ENCODE data around the gene SPEM1. TPM values are rescaled to one million over a fixed set of nuclear protein-coding genes. Genes with fewer than 3 reads are reported as not detected.

SPEM1 gene
- total and polyA plus RNA-seq, 5 experiments from 2014 or later = not detected

DNA sequence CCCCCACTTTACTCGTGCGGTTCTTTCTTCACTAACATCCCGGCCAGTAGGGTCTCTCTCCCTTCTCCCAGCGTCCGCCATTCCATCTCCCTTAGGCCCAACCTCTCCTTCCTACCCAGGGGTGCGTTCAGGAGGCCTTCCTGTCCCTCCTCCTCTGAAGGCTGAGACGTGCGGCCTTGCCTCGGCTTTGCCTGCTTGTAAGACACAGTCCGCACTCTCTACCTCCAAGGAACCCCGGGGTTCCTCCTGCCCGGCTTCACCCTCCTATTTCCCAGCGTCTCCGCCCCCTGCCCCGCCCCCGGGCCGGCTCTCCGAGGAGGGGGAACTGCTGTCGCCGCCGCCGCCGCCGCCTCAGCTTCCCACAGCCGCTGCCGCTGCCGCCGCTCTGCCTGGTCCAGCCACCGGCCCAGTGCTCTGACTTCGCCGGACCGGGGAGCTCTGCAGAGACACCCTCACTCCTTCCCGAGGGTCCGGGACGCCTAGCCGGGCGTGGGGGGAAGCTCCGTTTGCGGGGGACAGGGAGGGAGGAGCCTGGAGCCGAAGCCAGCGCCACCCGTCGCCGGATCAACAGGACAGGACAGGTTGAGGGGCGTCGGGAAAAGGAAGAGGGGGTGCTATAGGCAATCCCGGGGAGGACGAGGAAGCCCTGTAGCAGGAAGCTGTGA is 18.0 kb downstream of the SPEM1 start:
- peaks cover 8 to 47% (median 24%) of the 10 kb centered on the region in 5 donors for H3K27me3 Mint-ChIP-seq
- DNase-seq (peak in 9 of 10 donors; percentile 34 to 75 (median 54)), ATAC-seq (no peak)
- POLR2A ChIA-PET = interaction anchor here (0.5 to 8.3 kb wide), 16 partner anchors 10 to 249 kb away, joined by 3 to 133 read pairs (median 4); partner anchors contain the start of genes ACAP1, PLSCR3, POLR2A and SLC35G6
- H3K4me3 Mint-ChIP-seq = peak overlapping the region; percentile 71 to 95 (median 84)
- peak overlapping the region in 9 of 10 donors; percentile 22 to 88 (median 82) for H3K27ac Mint-ChIP-seq
- H3K9me3 Mint-ChIP-seq = no peaks in the 10 kb centered on the region
- H3K4me1 Mint-ChIP-seq = peaks cover 22 to 51% (median 43%) of the 10 kb centered on the region in 4 donors
- H3K36me3 Mint-ChIP-seq = no peaks in the 10 kb centered on the region

DNA sequence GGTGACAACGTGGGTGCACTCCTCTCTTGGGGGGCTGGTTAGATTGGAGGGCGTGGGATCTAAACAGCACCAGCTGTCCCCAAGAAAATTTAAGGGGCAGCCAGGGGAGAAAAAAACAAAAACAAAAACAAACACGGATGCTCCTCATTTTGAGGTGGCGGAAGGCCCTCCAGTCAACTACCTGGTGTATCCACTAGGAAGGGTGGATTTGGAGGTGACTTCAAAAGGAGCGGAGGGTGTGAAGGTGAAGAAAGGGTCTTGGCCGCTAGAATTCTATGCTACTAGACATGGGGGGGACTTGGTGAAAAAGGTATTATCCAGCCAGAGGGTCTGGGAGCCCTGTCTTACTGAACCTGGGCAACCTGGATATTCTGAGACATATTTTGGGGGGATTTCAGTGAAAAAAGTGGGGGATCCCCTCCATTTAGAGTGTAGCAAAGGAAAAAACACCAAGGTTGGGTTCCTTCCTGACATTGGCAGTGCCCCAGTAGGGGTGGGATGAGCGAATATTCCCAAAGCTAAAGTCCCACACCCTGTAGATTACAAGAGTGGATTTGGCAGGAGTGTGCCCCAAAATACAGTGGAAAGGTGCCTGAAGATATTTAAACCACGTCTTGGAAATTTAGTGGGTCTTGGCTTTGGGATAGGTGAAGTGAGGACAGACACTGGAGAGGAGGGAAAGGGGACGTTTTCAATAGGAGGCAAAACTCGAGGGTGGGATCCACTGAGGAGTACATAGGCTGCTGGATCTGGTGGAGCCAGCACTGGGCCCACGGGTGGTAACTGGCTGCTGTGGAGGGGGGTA is 18.7 kb downstream of the SPEM1 start:
- Mint-ChIP-seq H3K4me3 (peak overlapping the region; percentile 71 to 95 (median 84)), H3K36me3 (no peaks in the 10 kb centered on the region), H3K27ac (peak overlapping the region; percentile 21 to 83 (median 66)), H3K27me3 (peaks cover 9 to 55% (median 28%) of the 10 kb centered on the region in 5 donors), H3K4me1 (peaks cover 23 to 51% (median 43%) of the 10 kb centered on the region in 4 donors), H3K9me3 (no peaks in the 10 kb centered on the region)
- ATAC-seq = no peak
- no peak for DNase-seq
- POLR2A ChIA-PET = interaction anchor here (0.6 to 8.3 kb wide), 17 partner anchors 9 to 248 kb away, joined by 3 to 133 read pairs (median 10); partner anchors contain the start of genes ACAP1, PLSCR3, POLR2A and SLC35G6

DNA sequence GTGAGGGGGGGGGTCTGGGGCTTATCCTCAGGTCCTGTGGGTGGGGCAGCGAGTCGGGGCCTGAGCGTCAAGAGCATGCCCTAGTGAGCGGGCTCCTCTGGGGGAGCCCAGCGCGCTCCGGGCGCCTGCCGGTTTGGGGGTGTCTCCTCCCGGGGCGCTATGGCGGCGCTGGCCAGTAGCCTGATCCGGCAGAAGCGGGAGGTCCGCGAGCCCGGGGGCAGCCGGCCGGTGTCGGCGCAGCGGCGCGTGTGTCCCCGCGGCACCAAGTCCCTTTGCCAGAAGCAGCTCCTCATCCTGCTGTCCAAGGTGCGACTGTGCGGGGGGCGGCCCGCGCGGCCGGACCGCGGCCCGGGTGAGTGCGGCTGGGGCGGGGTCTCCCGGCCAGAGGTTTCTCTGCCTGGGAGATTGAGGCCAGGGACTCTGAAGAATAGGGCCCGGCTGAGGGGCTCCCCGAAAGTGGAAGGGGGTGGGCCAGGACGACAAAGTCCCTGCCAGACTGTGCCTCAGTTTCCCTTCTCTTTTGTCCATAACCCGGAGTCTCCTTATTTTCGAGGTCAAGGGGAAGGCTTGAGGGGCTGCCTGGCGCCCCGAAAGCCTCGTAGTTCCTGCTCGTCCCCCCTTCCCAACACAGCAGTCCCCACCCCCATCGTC is 19.5 kb downstream of the SPEM1 start, which contains the start of gene FGF11:
Gene FGF11 (plus strand): TSS at position 51 of the 651 bp plus-strand sequence. CDS start 109 bp downstream, at position 160.
- peak within 1 kb of the TSS; percentile 21 to 83 (median 74) for H3K27ac Mint-ChIP-seq
- no peaks in the 10 kb centered on the region for H3K9me3 Mint-ChIP-seq
- DNase-seq (no peak), ATAC-seq (no peak)
- peaks cover 23 to 51% (median 44%) of the 10 kb centered on the region in 4 donors for H3K4me1 Mint-ChIP-seq
- POLR2A ChIA-PET = interaction anchor here (0.7 to 8.3 kb wide), 7 partner anchors 9 to 396 kb away, joined by 3 to 133 read pairs (median 22); partner anchors contain the start of genes POLR2A, TMEM95 and ZBTB4
- H3K27me3 Mint-ChIP-seq = peaks cover 9 to 61% (median 30%) of the 10 kb centered on the region in 5 donors
- H3K4me3 Mint-ChIP-seq = peak within 1 kb of the TSS; percentile 80 to 95 (median 88)
- no peaks in the 10 kb centered on the region for H3K36me3 Mint-ChIP-seq

DNA sequence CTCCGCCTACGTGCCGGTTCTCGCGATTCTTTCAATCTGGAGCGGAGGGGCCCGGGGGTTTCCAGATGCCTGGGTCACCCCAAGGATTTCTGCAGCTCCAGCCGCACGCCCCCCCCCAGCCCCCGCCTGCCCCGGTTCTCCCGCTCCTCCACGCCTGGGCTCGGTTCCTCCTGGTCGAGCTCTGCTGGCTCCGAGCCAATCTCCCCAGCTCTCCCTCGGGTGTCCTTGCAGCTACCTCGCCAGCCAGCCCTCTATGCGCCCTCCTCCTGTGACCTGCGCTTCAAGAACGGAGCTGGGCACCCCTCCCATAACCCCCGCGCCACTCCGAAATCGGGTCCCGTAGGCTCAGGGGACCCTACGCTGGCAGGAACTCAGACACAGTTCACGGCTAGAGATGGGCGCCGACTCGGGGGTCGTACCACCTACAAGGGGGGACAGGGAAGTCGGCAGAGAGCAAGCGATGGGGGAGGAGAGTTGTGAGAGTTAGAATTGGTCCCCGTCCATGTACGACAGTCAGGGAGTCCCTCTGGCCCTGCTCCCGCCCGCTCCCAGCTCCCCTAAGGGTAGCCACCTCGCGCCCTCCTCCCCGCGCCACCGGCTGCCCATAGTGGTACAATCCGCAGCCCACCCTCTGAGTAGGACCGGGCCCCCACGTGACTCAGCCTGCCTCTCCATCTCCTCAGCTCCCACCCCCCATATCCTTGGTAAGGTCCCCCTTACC is 20.1 kb downstream of the SPEM1 start:
- Mint-ChIP-seq H3K4me1 (peaks cover 27 to 51% (median 42%) of the 10 kb centered on the region in 4 donors), H3K36me3 (no peaks in the 10 kb centered on the region), H3K4me3 (peak overlapping the region; percentile 80 to 95 (median 86)), H3K9me3 (no peaks in the 10 kb centered on the region), H3K27ac (peak overlapping the region in 8 of 10 donors; percentile 3 to 81 (median 74)), H3K27me3 (peaks cover 9 to 65% (median 30%) of the 10 kb centered on the region in 5 donors)
- POLR2A ChIA-PET = interaction anchor here (0.7 to 8.3 kb wide), 12 partner anchors 8 to 396 kb away, joined by 3 to 133 read pairs (median 4); partner anchors contain the start of genes ACAP1, POLR2A, TMEM95 and ZBTB4
- DNase-seq (peak in 5 of 10 donors; percentile 21 to 44 (median 29)), ATAC-seq (no peak)

DNA sequence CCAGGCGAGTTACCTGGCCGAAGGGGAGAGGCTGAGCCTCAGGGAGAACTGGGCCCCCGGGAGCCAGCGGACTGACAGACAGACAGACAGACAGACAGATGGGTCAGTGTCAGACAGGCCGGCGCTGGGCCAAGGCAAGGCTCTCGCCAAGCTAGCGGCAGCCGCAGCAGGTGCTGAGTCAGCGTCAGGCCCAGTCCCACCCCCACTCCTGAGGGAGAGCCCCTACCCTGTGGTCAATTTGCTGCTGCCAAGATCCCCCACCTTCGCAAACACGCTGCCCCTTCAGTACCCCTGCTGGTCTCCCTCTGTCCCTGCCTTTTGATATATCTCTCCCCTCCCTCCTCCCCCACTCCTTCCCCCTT is 20.7 kb downstream of the SPEM1 start:
- DNase-seq (no peak), ATAC-seq (no peak)
- peaks cover 32 to 54% (median 46%) of the 10 kb centered on the region in 4 donors for H3K4me1 Mint-ChIP-seq
- H3K36me3 Mint-ChIP-seq = no peaks in the 10 kb centered on the region
- peak overlapping the region in 1 of 10 donors; percentile 34 for H3K27ac Mint-ChIP-seq
- H3K4me3 Mint-ChIP-seq = peak overlapping the region in 8 of 10 donors; percentile 80 to 95 (median 86)
- H3K27me3 Mint-ChIP-seq = peaks cover 12 to 70% (median 34%) of the 10 kb centered on the region in 5 donors
- H3K9me3 Mint-ChIP-seq = no peaks in the 10 kb centered on the region
- POLR2A ChIA-PET = interaction anchor here (0.7 to 8.3 kb wide), 10 partner anchors 13 to 395 kb away, joined by 3 to 133 read pairs (median 4); partner anchors contain the start of genes ACAP1, POLR2A and ZBTB4

DNA sequence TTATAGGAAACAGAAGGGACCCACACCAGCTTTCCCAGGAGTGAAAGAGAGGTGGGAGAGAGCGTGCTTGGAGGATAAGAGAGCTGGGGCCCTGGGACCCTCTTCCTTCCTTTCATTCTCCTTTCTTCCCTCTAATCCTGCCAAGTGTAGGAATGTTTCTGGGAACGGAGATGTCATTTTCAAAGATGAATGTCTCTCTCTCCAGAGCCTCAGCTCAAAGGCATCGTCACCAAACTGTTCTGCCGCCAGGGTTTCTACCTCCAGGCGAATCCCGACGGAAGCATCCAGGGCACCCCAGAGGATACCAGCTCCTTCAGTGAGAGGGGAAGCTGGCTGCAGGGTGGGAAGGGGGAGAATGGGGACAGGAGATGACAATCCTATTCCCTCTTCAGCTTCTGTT is 21.1 kb downstream of the SPEM1 start:
- no peaks in the 10 kb centered on the region for H3K36me3 Mint-ChIP-seq
- H3K9me3 Mint-ChIP-seq = no peaks in the 10 kb centered on the region
- peaks cover 13 to 75% (median 37%) of the 10 kb centered on the region in 5 donors for H3K27me3 Mint-ChIP-seq
- no peak for ATAC-seq
- POLR2A ChIA-PET = interaction anchor here (0.7 to 8.3 kb wide), 8 partner anchors 13 to 105 kb away, joined by 3 to 133 read pairs (median 4); partner anchors contain the start of genes ACAP1, POLR2A and ZBTB4
- H3K4me1 Mint-ChIP-seq = peaks cover 30 to 55% (median 46%) of the 10 kb centered on the region in 4 donors
- peak overlapping the region in 1 of 10 donors; percentile 39 for H3K4me3 Mint-ChIP-seq
- no peak for DNase-seq
- H3K27ac Mint-ChIP-seq = no peak overlapping the region

DNA sequence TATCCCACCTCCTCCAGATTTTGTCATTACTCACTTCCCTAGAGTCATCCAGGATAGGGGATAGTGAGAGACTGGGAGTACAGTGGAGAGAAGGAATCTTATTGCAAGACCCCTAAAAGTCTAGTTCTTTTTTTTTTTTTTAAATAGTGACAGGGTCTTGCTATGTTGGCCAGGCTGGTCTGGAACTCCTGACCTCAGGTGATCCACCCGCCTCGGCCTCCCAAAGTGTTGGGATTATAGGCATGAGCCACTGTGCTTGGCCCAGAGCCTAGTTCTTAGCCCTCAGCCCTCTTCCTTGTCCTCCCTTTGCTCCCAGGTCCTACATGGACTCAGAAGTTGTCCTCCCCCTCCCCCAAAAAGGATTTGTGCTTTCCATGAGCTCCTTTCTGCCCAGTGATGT is 22.0 kb downstream of the SPEM1 start:
- Mint-ChIP-seq H3K36me3 (no peaks in the 10 kb centered on the region), H3K9me3 (no peaks in the 10 kb centered on the region), H3K27ac (peak overlapping the region in 2 of 10 donors; percentile 7 to 53), H3K4me3 (peak overlapping the region in 5 of 10 donors; percentile 1 to 36 (median 23)), H3K4me1 (peaks cover 29 to 50% (median 44%) of the 10 kb centered on the region in 4 donors), H3K27me3 (peaks cover 16 to 80% (median 38%) of the 10 kb centered on the region in 5 donors)
- DNase-seq (no peak), ATAC-seq (no peak)
- POLR2A ChIA-PET = interaction anchor here (1.5 to 8.3 kb wide), 4 partner anchors 12 to 49 kb away, joined by 3 to 133 read pairs (median 28); partner anchors contain the start of genes POLR2A and ZBTB4

DNA sequence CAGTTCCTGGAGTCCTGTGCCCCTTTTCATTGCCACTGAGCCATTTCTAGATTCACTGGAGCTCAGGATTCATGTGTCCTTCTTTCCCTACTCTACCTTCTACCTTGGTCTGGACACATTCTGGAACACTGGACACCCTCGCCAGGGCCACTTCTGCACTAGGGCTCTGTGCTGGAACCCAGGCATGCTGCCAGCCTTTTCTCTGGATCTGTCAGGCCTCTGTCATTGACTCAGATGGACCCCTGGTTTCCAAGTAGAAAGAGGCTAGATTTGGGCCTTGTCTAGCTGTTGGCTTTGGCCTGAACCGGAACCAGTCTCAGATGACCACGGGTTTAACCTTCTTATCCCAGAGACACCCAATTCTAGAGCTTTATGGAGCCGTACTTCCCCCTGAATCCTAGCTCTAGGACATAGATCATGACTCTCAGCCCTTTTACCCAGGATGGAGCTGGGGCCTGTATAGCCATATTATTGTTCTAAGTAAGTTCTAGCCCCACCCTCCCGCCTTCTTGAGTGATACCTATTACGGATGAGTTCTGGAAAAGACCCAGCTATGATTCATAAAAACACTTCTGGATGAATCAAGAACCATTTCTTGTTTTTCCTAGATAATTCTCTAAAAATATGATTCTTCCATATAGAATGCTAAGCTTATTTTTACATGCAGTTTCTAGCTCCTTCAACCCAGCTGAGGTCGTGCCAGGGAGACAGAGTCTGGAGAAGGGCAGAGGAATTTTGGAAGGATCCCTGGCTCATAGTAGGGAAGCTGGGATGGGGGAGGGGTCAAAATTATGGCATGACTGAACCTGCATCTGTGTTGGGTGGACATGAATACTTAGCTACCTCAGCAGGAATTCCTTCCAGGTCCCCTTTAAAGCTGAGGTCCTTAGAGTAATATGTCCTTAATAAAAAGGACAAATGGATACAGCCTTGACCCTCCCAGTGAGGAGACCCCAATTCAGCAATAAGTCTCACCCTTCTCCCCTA is 23.7 kb downstream of the SPEM1 start:
- H3K4me3 Mint-ChIP-seq = peak overlapping the region in 5 of 10 donors; percentile 35 to 84 (median 71)
- peaks cover 19 to 81% (median 43%) of the 10 kb centered on the region in 5 donors for H3K27me3 Mint-ChIP-seq
- no peaks in the 10 kb centered on the region for H3K9me3 Mint-ChIP-seq
- ATAC-seq (no peak), DNase-seq (no peak)
- POLR2A ChIA-PET = interaction anchor here (0.6 to 5.7 kb wide), 8 partner anchors 8 to 135 kb away, joined by 3 to 74 read pairs (median 18); partner anchors contain the start of genes POLR2A, SLC35G6, TMEM102 and ZBTB4
- peaks cover 0 to 4% (median 0%) of the 10 kb centered on the region in 3 donors for H3K36me3 Mint-ChIP-seq
- H3K4me1 Mint-ChIP-seq = peaks cover 24 to 41% (median 34%) of the 10 kb centered on the region in 4 donors
- H3K27ac Mint-ChIP-seq = peak overlapping the region in 1 of 10 donors; percentile 37

DNA sequence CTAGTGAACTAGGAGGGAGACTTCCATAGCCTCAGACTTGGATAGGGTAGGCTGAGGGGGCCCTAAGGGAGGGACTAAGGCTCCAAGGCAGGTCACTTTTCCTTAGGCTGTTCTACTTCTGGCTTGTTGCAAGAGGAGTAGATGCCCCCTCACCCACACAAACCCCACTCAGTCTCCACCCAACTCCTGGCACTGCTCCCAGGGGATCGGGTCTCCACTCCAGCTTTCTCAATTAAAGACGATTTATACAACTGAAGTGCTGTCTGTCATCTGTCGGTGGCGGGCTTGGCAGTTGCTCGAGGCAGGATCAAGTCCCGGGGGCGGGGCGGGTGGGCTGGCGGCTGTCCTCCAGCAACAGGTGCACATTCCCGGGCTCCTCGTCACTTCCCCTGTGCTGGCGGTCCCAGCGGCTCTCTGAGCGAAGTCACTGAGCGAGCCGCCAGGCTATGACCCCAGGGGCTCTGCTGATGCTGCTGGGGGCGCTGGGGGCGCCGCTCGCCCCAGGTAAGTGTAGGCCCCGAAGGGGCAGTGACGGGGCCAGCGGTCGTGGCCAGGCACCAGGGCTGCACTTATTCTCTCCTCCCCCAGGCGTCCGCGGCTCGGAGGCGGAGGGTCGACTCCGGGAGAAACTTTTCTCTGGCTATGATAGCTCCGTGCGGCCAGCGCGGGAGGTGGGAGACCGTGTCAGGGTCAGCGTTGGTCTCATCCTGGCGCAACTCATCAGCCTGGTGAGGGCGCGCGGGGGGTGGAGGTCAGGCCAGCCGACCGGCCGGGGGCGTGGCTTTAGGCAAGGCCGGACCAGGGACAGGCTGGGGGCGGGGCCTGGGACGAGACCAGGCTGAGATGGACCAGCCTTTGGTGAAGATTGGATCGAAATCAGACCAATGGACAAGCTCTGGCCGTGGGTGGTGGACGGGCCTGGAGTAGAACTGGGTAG is 24.8 kb downstream of the SPEM1 start, which contains the start of gene CHRNB1:
Gene CHRNB1 (plus strand): TSS at position 380 of the 937 bp plus-strand sequence. CDS start 67 bp downstream, at position 447.
- no peaks in the 10 kb centered on the region for H3K9me3 Mint-ChIP-seq
- peaks cover 19 to 33% (median 28%) of the 10 kb centered on the region in 4 donors for H3K4me1 Mint-ChIP-seq
- POLR2A ChIA-PET = interaction anchor here (0.6 to 5.7 kb wide), 13 partner anchors 9 to 134 kb away, joined by 3 to 74 read pairs (median 6); partner anchors contain the start of genes POLR2A, SLC35G6, TMEM102 and ZBTB4
- peak within 1 kb of the TSS; percentile 75 to 94 (median 86) for H3K4me3 Mint-ChIP-seq
- H3K36me3 Mint-ChIP-seq = peaks cover 0 to 4% (median 0%) of the 10 kb centered on the region in 3 donors
- peaks cover 17 to 71% (median 40%) of the 10 kb centered on the region in 5 donors for H3K27me3 Mint-ChIP-seq
- H3K27ac Mint-ChIP-seq = peak within 1 kb of the TSS in 8 of 10 donors; percentile 7 to 91 (median 62)
- DNase-seq = peak in 2 of 10 donors; percentile 23 to 24
- peak; percentile 32 to 38 for ATAC-seq
